ENCODE results near the gene MCRS1.

- TF ChIP-seq EZH2 (IDR thresholded peaks at IDR 0.05; ENCODE audit: borderline replicate concordance, insufficient read depth, low read length, poor library complexity, severe bottlenecking) (no peak), POLR2AphosphoS5 (IDR thresholded peaks at IDR 0.05) (no peak), REST (IDR thresholded peaks at IDR 0.05; ENCODE audit: borderline replicate concordance) (no peak)
These were observed 18.9 kb downstream of the MCRS1 start for GRCh38 chr12:49548822-49549648.

Data from neural cell (in vitro differentiated cells).